Measurements from ENCODE around the gene APOBEC3G. TPM values are rescaled to one million over a fixed set of nuclear protein-coding genes. Genes with fewer than 3 reads are reported as not detected.

Gene APOBEC3G
- total RNA-seq, 4 donors from 2014 or later: 0.45 to 5.2 (median 1.5) TPM

GRCh38 chr22:39098026-39098425 is 21.0 kb downstream of the APOBEC3G start:
- no peaks in the 10 kb centered on the region for H3K36me3 ChIP-seq
- H3K27ac ChIP-seq: no peak overlapping the region
- H3K27me3 ChIP-seq: no peaks in the 10 kb centered on the region
- WGBS: 76% methylated on average over 6 of the region's 6 CpGs
- DNase-seq (ENCODE audit: low spot score in 2 of 2): no peak
- H3K4me3 ChIP-seq: no peak overlapping the region
- no peak for TF ChIP-seq EP300 (IDR thresholded peaks at IDR 0.05)
- no peak for TF ChIP-seq POLR2A (IDR thresholded peaks at IDR 0.05)
- no peak for TF ChIP-seq CTCF (IDR thresholded peaks at IDR 0.05)
- no peak for TF ChIP-seq POLR2AphosphoS5 (IDR thresholded peaks at IDR 0.05)
- no peaks in the 10 kb centered on the region for H3K9me3 ChIP-seq
- peaks cover 13% of the 10 kb centered on the region for H3K4me1 ChIP-seq

- Histone ChIP-seq H3K9me3 (no peaks in the 10 kb centered on the region), H3K4me3 (no peak overlapping the region), H3K27me3 (no peaks in the 10 kb centered on the region), H3K36me3 (no peaks in the 10 kb centered on the region), H3K4me1 (peaks cover 13% of the 10 kb centered on the region), H3K27ac (no peak overlapping the region)
- WGBS: 92% methylated on average over 8 of the region's 8 CpGs
- no peak for DNase-seq (ENCODE audit: low spot score in 2 of 2)
- no peak for TF ChIP-seq POLR2A (IDR thresholded peaks at IDR 0.05)
- TF ChIP-seq POLR2AphosphoS5 (IDR thresholded peaks at IDR 0.05): no peak
Observed at GRCh38 chr22:39098576-39098975, 21.5 kb downstream of the APOBEC3G start.

- no peak overlapping the region for H3K4me3 ChIP-seq
- no peak for TF ChIP-seq EP300 (IDR thresholded peaks at IDR 0.05)
- H3K27me3 ChIP-seq: no peaks in the 10 kb centered on the region
- no peaks in the 10 kb centered on the region for H3K36me3 ChIP-seq
- H3K4me1 ChIP-seq: peaks cover 13% of the 10 kb centered on the region
- H3K27ac ChIP-seq: no peak overlapping the region
- WGBS: 60% methylated on average over 1 of the region's 13 CpGs
- no peaks in the 10 kb centered on the region for H3K9me3 ChIP-seq
- no peak for DNase-seq (ENCODE audit: low spot score in 2 of 2)
Observed at GRCh38 chr22:39101226-39101625, 24.2 kb downstream of the APOBEC3G start.

- Histone ChIP-seq H3K4me1 (peaks cover 3% of the 10 kb centered on the region), H3K4me3 (no peak overlapping the region), H3K27ac (no peak overlapping the region), H3K9me3 (no peaks in the 10 kb centered on the region), H3K27me3 (no peaks in the 10 kb centered on the region), H3K36me3 (no peaks in the 10 kb centered on the region)
- DNase-seq (ENCODE audit: low spot score in 2 of 2): no peak
- 81% methylated on average over 2 of the region's 2 CpGs for WGBS
- TF ChIP-seq POLR2A (IDR thresholded peaks at IDR 0.05) (no peak), POLR2AphosphoS5 (IDR thresholded peaks at IDR 0.05) (no peak), CTCF (IDR thresholded peaks at IDR 0.05) (no peak), EP300 (IDR thresholded peaks at IDR 0.05) (no peak)
Observed at GRCh38 chr22:39103431-39103830, 26.4 kb downstream of the APOBEC3G start.

GRCh38 chr22:39106326-39106725 is 29.3 kb downstream of the APOBEC3G start:
- TF ChIP-seq POLR2A (IDR thresholded peaks at IDR 0.05): no peak
- no peak for TF ChIP-seq POLR2AphosphoS5 (IDR thresholded peaks at IDR 0.05)
- no peak for TF ChIP-seq CTCF (IDR thresholded peaks at IDR 0.05)
- TF ChIP-seq EP300 (IDR thresholded peaks at IDR 0.05): no peak
- no peak for DNase-seq (ENCODE audit: low spot score in 2 of 2)
- Histone ChIP-seq H3K4me1 (no peaks in the 10 kb centered on the region), H3K9me3 (no peaks in the 10 kb centered on the region), H3K27me3 (no peaks in the 10 kb centered on the region), H3K27ac (no peak overlapping the region), H3K4me3 (no peak overlapping the region), H3K36me3 (no peaks in the 10 kb centered on the region)
- WGBS: 75% methylated on average over 2 of the region's 2 CpGs

GRCh38 chr22:39108487-39108886 is 31.4 kb downstream of the APOBEC3G start:
- Histone ChIP-seq H3K9me3 (no peaks in the 10 kb centered on the region), H3K4me1 (no peaks in the 10 kb centered on the region), H3K36me3 (no peaks in the 10 kb centered on the region), H3K27ac (no peak overlapping the region), H3K27me3 (peaks cover 3% of the 10 kb centered on the region), H3K4me3 (no peak overlapping the region)
- WGBS: 98% methylated on average over 4 of the region's 4 CpGs
- TF ChIP-seq EP300 (IDR thresholded peaks at IDR 0.05) (no peak), CTCF (IDR thresholded peaks at IDR 0.05) (no peak), POLR2AphosphoS5 (IDR thresholded peaks at IDR 0.05) (no peak), POLR2A (IDR thresholded peaks at IDR 0.05) (no peak)
- no peak for DNase-seq (ENCODE audit: low spot score in 2 of 2)

All from suprapubic skin (tissue), 4 donors.